GM12872 (cell line): Measurements from ENCODE around the gene MGLL.
A peak's percentile ranks its signal among the peaks of the same experiment; 100 is the strongest.

Source experiments
- TF ChIP-seq, protein P1 (sequence below): IDR thresholded peaks from 3 replicates; pipeline ENCODE4 v1.5.1; 2011; ENCODE audit warnings: low read depth, mild to moderate bottlenecking, low read length, moderate library complexity; ENCODE audit not compliant: insufficient read depth

The MGLL gene

DNA sequence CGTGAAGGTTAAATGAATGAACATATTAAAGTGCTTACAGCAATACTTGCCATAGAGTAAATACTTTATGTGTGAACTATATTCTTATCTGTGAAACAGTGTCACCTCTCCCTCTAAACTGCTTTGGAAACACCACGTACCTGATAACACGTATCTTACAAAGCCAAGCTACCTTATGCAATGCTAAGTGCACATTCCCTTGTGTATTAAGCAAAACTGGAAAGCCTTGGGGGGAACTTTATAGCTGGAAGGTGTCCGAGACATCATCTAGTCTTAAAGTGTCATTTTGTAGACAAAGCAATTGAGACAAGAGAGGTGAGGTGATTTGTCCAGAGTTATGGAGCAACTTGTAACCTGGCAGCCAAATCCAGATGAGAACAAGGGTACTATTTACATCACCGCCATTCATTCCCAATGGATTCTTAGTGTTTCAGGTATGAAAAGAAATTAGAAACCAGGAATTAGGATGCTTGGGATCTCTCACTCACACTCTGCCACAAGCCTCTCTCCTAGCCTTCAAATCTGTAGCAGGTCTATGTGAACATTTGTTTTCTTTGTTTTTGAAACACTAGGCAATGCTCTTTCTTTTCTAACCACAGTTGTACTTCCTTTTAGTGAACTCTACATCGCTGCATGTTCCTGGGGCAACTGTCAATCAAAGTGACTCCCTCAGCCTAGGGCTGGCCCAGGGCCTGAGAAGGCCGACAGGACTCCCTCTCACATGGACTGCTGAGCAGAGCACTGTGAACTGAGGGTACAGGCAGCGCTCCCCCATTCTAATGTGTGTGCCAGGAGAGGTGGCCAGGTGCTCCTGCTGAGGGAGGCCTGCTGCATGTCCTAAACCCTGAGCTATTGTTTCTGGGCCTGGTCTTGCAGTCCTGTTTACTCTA, 13.9 kb upstream of the MGLL start:
- TF ChIP-seq, protein P1, sequence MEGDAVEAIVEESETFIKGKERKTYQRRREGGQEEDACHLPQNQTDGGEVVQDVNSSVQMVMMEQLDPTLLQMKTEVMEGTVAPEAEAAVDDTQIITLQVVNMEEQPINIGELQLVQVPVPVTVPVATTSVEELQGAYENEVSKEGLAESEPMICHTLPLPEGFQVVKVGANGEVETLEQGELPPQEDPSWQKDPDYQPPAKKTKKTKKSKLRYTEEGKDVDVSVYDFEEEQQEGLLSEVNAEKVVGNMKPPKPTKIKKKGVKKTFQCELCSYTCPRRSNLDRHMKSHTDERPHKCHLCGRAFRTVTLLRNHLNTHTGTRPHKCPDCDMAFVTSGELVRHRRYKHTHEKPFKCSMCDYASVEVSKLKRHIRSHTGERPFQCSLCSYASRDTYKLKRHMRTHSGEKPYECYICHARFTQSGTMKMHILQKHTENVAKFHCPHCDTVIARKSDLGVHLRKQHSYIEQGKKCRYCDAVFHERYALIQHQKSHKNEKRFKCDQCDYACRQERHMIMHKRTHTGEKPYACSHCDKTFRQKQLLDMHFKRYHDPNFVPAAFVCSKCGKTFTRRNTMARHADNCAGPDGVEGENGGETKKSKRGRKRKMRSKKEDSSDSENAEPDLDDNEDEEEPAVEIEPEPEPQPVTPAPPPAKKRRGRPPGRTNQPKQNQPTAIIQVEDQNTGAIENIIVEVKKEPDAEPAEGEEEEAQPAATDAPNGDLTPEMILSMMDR, result no peak

DNA sequence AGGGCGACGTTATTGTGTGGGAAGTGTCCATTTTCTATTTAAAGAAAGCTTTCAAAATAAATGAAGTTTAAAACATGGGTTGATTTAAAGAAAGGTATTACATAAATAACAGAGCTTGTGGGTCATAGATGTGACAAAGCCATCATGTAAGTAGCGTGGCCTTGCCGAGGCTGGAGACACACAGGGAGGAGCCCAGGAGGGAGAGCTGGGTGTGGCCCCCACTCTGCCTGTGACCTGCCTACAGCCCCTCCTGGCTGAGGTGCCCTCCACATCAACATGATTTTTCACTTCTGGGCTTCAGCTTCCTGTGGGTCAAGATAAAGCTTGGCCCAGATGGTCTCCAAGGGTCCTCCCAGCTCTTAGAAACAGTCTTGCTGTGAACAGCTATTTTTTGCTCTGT, 12.5 kb upstream of the MGLL start:
- TF ChIP-seq, protein P1, result no peak

- TF ChIP-seq, protein P1, result no peak
These were observed 11.1 kb upstream of the MGLL start for GRCh38 chr3:127833281-127834032.

DNA sequence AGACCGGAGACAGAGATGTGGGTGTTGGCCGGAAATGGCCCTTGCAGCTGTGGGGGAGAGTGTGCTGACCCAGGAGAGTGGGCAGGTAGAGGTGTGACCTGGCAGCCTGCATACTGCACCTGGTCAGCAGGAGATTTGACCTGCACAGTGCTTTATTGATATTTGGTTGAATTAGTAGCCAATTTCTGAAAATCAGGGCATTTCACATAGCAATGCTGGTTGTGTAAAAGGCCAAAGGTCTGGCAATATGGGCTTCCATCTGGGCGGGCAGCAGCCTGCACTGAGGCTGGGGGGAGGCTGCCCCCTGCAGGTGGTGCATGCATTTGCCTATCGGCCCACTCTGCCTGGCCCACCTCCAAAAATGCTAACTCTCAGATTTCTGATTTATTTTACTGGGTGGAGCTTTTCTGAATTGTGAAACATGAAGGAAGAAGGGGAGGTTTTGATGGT, 9.4 kb upstream of the MGLL start:
- TF ChIP-seq, protein P1, result peak; percentile 82

- TF ChIP-seq, protein P1, result no peak
These were observed 7.2 kb upstream of the MGLL start for GRCh38 chr3:127829537-127829936.

- TF ChIP-seq, protein P1, result no peak
These were observed 5.5 kb upstream of the MGLL start for GRCh38 chr3:127827808-127828207.

DNA sequence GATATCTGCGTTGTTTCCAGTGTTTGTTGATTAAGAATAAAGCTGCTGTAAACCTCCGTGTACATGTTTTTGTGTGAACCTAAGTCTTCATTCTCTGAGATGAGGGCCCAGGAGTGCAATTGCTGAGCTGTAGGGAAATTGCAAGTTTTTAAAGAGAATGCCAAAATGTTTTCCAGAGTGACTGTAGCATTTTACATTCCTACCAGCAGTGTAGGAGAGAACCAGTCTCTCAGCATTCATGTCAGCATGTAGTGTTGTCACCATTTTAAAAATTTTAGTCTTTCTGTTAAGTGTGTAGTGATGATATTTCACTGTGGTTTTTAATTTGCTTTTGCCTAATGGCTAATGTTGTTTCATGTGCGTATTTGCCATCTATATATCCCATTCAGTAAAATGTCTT, 3.4 kb upstream of the MGLL start:
- TF ChIP-seq, protein P1, result no peak
